GM19463 (cell line): ENCODE results near the gene CDS2.
A peak's percentile ranks its signal among the peaks of the same experiment; 100 is the strongest.

Source experiments
- ATAC-seq: cut with Tn5 transposase; IDR thresholded peaks from one replicate; pipeline ENCODE4 v1.9.1; 2021; ENCODE audit warnings: mild to moderate bottlenecking, moderate library complexity; ENCODE audit not compliant: unreplicated experiment

The CDS2 gene

DNA sequence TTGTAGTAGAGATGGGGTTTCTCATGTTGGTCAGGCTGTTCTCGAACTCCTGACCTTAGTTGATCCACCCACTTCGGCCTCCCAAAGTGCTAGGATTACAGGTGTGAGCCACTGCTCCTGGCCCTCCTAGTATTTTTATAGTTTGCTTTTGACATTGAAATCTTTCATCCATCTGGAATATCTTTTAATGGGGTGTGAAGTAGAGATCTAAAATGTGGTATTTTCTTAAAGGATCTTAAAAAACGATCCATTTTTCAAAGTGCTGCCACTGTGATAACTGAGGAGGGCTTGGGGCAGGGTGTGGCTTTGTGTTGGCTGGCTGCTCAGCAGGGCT is 23.1 kb downstream of the CDS2 start:
- ATAC-seq: no peak

DNA sequence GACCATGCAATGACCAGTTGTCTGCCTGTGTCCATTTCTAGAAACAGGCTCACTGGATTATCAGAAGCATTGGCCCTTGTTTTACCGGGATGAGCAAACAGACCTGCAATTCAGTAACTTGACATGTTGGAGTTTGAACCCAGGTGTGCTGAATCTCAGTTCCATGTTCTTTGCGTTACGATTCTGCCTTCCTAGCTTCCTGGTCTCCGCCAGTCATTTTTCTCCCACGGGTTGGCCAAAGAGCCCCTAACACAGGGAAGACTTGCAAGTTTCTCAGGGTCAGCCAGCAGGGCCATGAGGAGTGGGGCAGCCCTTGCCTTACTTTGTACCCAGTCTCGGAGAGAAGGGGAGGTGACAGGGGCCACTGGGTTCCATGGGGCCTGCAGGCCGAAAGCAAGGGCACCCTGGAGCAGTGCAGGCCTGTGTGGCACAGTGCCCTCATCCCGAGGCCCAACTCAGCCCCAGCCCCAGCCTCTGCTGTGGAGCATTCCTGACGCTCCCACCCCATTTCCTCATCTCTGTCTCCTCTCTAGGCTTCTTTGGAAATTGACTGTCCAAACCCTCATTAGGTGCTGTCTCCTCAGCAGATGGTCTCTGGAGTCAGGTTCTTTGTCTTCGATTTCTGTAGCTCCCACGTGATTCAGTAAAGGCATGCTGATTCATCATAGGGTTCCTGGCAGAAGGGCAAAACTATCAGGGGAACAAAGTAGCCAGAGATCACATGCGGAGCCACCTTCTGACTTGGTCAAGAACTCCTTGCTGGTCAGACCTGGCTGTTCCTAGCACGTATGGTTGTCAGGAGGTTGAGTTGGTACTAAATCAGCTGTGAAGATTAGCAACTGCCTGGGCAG is 23.6 kb downstream of the CDS2 start:
- no peak for ATAC-seq

DNA sequence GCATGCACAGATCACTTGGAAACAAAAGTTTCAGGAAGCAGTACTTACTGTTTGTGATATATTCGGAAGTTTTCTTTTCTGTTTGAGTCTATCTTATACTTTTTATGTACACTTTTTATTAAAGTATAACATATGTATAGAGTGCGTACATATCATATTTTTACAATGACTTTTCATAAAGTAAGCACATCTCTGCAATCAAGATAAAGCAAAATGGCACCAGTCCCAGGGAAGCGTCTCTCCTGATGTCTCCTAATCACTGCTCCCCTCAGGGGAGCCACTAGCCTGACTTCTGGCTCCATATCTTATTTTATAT is 26.3 kb downstream of the CDS2 start:
- ATAC-seq: no peak

DNA sequence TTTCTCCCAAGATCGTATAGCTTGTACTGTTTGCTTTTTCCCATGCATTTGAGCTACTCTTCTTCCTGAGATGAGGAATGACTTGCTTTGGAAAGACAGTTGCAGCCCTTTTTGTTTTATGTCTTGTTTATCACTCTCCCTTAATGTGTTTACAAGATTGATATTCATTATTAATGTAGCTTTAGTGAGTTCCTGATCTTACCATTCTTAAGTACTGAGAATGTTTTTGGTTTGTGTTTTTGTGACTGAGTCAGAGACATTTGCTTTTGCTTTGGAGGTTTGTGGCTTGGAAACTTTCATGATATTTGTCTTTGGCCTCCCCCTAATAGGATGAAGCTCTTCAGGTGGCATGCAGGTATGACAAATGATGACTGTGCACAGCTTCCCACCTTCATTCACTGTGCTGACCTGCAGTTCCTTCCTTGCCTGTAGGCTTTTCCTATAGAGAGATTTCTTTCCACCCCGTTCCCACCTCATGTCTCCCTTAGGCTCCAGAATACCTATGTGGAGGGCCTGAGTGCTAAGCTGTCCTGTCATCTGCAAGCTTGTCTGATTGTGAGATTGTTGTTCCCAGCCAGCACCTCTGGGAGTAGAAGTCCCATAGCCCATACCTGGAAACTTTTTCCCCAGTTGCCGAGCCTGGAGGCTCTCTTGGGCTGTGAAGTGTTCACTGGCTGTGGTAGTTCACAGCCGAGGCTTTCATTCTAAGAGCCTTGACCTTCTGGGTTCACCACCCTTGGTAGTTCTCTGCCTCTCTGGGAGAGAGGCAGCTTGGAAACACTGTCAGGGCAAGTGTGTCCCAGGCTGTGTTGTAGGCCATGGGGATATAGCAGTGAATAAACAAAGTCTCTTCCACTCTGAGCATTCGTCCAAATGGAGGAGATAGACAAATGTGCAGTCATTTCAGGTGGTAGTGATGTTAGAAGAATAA is 27.1 kb downstream of the CDS2 start:
- ATAC-seq: no peak

DNA sequence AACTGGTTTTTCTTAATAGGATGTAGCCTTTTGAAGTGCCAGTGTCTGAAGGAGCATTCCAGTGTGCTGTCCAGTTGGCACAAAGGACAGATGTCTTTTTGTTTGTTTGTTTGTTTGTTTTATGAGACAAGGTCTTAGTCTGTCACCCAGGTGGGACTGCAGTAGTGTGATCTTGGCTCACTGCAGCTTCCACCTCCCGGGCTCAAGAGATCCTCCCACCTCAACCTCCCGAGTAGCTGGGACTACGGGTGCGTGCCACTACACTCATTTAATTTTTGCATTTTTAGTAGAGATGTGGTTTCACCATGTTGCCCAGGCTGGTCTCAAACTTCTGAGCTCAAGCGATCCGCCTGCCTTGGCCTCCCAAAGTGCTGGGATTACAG is 27.7 kb downstream of the CDS2 start:
- ATAC-seq: no peak

DNA sequence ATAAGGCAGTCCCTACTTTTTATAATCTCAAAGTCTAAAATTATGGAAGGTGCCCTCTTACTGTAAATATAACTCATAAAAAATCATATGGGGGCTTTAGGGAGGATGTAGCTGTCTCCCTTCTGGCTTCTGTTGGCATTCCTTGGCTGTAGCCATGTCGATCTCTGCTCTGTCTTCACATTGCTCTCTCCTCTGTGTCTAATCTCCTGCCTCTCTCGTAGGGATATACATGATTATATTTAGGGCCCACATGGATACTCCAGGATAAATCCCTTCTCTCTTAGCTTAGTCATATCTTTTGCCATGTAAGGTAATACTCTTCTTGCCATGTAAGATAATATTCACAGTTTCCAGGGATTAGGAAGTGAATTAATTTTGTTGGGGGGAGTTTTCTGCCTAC is 28.6 kb downstream of the CDS2 start:
- no peak for ATAC-seq

DNA sequence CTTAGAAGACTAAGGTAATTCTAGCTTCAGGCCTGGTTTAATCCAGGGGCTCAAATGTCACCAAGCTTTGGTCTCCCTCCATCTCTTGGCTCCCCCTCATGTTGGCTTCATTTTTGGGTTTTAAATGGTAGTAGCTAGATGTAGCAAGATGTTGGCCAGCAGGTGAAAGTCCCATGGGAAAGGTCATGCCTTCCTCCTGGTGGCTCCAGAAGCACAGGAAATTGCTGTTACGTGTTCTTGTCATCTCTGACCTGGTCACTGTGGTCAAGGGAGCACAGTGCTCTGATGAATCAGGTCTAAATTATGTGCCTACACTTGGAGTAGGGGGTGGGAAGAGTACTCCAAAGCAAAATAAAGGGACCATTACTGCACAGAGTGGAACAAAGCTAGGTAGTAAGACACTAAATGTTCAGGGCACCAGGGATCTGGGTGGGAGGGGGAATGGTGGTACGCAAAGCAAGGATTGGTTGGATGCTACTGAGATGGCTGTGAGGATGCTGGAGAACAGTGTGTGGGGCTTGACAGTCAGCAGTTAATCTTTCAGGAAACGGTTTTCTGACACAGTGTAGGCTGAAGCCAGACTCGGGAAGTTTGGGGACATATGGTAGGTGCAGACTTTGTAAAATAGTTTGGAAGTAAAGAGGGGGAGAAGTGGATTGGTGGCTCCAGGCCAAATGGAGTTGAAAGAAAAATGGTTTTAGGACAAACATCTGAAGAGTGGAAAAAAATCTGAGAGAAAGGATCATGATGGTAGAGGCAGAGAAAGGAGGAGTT is 30.1 kb downstream of the CDS2 start:
- ATAC-seq: no peak

DNA sequence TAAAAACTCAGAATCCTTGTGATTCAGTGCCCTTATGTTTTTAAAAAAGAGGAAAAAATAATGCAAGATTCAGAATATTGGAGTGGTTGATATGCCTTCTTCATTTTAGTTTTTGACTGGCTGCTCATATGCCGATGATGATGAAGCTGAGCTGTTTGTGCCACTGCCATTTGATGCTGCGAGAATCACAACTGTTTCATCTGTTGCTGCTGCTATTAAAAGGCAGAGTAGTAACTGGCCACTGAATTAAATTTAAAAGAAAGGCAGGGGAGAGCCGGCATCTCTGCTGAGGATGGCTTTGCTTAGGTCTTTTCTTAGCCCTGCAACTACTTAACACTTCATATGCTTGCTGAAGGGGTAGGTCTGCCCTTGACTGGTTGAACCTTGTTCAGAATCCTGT is 33.1 kb downstream of the CDS2 start:
- ATAC-seq: no peak

DNA sequence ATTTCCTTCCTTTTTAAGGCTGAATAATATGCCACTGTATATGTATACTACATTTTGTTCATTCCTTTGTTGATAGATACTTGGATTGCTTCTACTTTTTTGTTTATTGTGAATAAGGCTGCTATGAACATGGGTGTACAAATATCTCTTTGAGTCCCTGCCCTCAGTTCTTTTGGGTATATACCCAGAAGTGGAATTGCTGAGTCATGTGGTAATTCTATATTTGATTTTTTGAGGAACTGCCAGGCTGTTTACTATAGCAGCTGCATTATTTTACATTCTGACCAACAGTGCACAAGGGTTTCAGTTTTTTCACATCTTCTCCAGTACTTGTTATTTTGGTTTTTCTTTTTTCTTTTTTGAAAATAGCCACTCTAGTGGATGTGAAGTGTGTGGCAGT is 34.1 kb downstream of the CDS2 start:
- ATAC-seq: no peak

DNA sequence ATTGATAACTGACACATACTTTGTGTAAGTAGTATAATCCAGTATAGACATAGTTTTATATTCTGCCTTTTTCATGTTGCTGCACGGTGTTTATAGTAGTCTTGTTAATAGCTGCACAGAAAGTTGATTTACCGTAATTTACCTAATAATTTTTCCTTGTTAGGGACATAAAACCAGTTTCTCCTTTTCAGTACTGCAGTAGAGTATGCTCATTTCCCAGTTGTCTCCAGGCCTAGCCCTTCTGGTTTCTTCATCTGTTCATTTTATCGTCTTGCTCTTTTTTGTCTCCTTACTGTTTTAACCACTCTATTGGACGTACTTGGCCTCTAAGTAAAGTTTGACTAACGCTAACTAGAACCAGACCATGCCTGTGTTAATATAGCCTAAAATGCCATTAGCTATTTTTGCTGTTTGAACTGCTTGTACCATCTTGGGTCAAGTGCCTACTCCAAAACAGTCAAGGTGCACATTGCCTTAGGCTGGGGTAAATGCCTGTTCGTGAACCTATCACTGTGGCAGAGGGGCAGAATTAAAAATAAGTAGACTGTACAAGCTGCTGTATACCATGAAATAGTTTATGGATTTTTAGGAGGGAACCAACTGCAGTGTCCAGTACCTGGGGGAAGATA is 34.8 kb downstream of the CDS2 start:
- ATAC-seq: no peak

DNA sequence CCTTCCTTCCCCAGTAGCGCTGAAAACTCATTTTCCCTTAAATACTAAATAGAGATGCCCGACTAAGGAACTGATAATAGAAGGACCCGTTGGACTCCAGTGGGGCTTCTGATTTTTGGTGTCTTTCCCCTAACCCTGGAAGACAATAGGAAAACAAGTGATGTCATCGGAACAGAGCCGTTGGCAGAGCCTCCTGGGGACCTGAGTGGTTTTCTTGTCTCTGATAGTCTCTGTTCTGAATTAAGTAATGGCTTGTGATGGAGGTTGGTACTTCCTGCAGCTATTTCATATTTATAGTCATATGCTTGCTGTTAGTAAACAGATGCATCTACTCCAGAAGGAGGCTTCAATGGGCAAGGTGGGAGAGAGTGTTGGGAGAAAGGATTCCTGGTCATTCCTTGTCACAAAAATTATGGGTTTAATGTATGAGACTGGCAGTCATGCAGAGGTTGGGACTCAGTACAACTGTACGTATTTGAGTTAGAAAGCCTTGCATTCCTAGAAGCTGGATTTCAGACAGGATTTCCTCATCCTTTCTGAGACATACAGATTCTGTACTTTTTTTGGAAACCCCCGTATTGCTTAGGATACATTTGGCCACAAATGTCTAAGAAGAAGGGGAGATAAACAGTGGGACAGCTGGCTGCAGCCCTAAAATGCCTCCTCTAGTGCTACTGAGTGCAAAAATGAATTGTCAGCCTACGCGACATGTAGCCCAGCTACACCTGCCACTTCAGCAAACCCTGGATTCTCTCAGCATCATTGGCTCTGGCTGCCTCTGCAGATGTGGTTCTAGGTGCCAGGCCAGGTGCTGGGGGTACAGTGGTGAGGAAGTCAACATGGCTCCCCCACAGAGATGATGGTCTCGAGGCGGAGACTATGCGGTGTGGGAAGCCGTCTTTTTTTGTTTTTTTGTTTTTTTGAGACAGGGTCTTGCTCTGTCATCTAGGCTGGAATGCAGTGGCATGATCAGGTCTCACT is 38.1 kb downstream of the CDS2 start:
- ATAC-seq: no peak

DNA sequence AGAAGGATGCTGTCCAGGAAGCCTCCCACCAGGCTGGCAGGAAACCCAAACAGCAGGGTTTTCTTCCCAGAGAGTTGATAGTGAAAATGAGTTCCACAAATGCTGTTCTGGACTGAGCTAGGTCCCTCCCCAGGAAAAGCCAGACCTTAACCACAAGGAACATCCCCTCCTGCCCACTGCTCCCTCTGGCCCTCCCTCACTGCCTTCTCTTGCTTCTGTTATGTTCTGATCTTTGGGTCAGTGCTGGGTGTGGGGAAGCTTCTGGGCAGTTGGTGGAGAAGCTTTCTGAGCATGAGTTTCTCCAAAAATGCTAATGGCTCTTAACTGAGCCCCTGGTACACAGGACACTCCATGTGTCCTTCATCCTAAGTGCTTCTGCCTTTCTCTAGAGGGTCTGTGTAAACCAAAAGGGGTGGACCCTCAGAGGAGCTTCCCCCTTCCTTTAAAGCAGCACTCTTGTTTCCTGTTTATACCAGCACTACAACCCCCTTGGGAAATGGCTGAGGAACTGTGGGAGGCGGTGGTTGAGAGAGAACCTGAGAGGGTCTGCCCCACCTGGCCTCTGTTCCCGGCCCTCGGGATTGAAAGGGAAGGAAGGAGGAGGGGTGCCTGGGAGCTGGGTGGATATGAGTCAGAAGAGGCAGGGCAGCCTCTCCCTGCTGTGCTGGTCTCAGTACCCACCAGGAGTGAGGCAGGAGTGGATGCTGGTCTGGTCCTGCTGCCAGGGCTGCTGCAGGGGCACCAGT is 42.0 kb downstream of the CDS2 start:
- no peak for ATAC-seq

DNA sequence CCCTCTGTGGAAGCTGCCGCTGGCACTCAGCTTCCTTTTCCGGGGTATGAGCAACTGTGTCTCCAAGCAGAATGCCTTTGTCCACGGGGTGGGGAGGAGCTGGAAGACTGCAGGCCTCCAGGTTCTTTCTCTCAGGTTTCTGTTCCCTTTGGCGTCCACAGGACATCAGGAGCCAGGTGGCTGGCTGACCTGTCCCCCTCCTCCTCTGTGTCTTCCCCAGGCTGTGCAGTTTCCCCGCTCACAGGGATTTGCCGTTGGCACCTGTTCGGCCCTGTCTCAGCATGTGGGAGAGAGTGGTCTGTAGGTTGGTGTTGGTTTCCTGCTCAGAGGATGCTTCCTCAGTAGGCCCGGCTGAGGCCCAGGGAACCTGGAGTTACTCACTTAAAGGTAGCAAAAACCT is 43.5 kb downstream of the CDS2 start:
- no peak for ATAC-seq

DNA sequence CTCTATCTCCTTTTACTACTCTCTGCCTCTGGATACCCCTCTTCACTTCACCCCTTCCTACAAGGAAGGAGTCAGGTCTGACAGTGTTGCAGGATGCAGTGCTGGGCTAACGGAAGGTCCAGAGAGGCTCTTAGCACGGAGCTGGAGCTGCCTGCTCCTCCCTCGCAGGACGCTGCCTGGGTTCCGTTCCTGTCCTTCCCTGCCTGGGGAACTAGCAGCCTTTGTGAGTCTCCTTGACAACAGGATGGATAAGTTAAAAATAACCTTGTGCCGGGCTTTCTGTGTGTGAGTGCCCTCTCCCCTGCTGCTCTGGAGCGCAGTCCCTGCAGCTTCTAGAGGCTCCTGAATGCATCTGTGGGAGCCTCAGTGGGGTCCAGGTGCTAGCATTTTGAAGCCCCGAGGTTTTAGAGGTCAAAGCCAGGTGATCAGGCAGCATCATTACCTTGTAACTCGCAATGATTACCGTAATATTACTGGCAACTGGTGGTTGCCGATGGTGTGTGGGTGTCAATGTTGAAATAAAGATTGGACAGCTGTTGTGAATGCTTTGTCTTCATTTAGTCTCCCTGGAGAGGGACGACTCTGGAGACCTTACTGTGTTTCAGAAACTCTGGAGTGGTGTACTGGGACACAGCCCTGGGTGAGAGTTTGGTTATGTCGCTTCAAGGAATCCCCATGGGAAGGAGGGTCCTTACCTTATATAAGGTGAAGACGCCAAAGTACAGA is 44.4 kb downstream of the CDS2 start:
- no peak for ATAC-seq

DNA sequence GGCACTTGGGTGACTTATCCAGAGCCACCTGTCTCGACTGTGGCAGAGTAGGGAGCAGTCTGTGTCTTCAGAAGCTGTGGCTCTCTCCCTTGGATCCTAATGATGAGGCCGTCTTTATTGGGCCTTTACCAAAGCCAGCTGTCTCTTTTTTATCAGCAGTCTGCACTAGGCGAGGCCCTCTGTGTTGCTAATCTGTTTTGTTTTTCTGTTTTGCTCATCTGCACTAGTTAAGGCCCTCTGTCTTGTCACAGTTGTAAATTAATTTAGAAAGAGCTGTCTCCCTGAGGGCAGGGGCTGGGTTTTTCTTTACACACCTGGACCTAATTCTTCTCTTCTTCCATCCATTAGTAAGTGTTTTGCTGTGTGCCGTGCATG is 45.0 kb downstream of the CDS2 start:
- ATAC-seq: peak; percentile 36

DNA sequence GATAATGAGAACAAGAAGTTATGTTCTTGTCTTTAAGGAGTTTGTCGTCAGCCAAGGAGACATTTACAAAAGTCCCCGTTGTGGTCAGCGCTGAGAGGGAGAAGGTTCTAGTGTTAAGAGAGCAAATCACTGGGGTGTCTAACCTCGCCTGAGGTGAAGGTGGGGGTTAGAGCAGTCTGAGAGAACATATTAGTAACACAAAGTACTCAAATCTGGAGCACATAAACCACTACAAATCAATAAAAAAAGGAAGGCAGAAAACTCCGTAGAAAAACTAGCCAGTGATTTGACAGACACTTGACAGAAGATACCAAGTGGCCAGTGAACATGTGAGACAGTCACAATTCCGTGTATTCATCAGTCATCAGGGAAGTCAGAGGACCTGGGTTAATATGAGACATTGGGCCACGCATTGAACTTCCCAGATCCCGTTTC is 45.4 kb downstream of the CDS2 start:
- peak; percentile 74 for ATAC-seq

DNA sequence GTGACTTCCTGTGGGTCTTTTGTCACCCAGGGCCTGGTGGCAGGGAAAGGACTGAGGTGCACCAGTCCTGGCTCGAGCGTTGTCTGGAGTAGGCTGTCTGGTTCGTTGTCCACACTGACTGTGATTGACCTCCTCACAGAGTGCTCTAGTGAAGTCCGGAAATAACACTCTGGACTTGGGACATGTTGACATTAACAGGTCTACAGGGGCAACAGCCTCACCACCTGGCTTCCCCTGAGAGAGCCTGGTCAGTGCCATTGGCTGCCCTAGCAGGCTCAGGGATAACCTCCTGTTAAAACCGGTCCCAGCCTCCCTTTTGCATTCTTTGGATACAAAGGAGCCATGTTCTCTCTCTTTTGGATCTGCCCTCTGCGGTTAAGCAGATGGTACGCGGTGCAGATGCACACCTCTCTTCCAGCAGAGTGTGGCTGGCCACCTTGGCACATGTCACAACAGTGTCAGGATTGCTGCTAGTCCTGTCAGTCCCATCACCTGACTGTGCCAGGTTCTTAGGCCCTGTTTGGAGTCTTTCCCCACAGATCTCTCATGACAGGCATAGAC is 46.2 kb downstream of the CDS2 start:
- ATAC-seq: no peak

DNA sequence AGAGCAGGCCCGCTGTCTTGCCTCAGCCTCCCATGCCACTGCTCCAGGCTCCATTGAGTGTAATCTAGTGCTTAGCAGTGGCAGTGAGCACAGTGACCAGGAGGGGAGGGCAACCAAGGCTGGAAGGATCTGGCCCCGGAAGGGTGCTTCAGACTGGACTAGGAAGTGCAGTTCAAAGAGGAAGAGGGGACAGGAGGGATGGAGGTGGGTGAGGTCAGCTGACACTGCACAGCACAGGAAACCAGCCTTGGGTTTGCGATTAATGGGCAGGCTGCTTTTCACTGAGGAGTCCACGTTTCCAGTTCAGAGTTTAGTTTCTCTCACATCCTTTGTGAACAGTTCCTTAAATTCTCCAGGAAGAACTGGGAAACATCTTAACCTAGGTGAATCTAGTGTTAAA is 46.9 kb downstream of the CDS2 start:
- ATAC-seq: no peak
